SK-N-MC (cell line): Measurements from ENCODE around the gene TACC3.

Experiments used
- EZH2 ChIP-seq: fragments of 200-600 bp; sonication (generic); IDR thresholded peaks from one replicate; pipeline ENCODE4 v1.6.1; 2017; ENCODE audit warnings: antibody characterized with exemption
- FOXP2 ChIP-seq: optimal IDR thresholded peaks from 2 replicates; pipeline ENCODE3; 2011; ENCODE audit warnings: mild to moderate bottlenecking, moderate library complexity; ENCODE audit not compliant: insufficient read depth; ENCODE audit errors: extremely low read length, control extremely low read depth
- POLR2AphosphoS5 ChIP-seq: IDR thresholded peaks from 2 replicates; pipeline ENCODE4 v1.6.1; 2012; ENCODE audit warnings: mild to moderate bottlenecking, low read depth, low read length, borderline replicate concordance

DNA sequence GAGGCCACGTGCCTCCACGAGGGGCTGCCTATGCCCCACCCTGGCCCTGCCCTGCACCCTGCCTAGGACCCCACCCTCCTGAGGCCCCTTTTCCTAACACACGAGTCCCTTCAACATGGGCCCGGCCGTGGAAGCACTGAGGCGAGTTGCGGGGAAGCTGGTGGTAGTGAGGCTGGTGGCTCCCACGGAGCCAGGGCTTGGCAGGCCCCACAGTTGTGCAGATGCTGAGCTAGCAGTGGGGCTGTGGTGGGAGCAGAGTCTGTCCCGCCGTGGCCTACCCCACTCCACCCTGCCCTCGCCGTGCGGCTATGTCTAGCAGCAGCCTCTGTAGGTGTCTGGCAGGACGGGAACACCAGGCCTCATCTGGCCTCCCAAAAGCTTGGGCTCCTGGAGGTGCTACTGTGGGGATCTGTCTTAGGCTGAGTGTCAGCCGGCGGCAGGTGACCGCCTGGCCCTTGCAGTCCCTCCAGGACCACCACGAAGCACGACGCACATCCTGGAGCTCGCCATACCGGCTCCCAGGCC lies 18.8 kb downstream of the TACC3 start:
- TF ChIP-seq EZH2 (no peak), POLR2AphosphoS5 (no peak), FOXP2 (no peak)
